ENCODE measurements around the gene HMGB4.

The HMGB4 gene

GRCh38 chr1:33863779-33864178 lies at the start of gene HMGB4:
Gene HMGB4 (plus strand): TSS chr1:33864079. CDS start chr1:33864192, 113 bp downstream.
- no peak for DNase-seq

- DNase-seq = no peak
These were observed 49.7 kb upstream of the HMGB4 start for GRCh38 chr1:33814166-33814565.

- DNase-seq = no peak
These were observed 48.8 kb upstream of the HMGB4 start for GRCh38 chr1:33815061-33815460.

GRCh38 chr1:33818071-33818470 lies 45.8 kb upstream of the HMGB4 start:
- DNase-seq = no peak

- no peak for DNase-seq
These were observed 44.5 kb upstream of the HMGB4 start for GRCh38 chr1:33819290-33819912.

- DNase-seq = no peak
These were observed 44.0 kb upstream of the HMGB4 start for GRCh38 chr1:33819913-33820311.

GRCh38 chr1:33820804-33821203 lies 43.1 kb upstream of the HMGB4 start:
- no peak for DNase-seq

- no peak for DNase-seq
These were observed 42.6 kb upstream of the HMGB4 start for GRCh38 chr1:33821291-33821690.

GRCh38 chr1:33822396-33822795 lies 41.5 kb upstream of the HMGB4 start:
- no peak for DNase-seq

- no peak for DNase-seq
These were observed 40.5 kb upstream of the HMGB4 start for GRCh38 chr1:33823401-33823800.

- DNase-seq = no peak
These were observed 40.0 kb upstream of the HMGB4 start for GRCh38 chr1:33823830-33824229.

- no peak for DNase-seq
These were observed 39.6 kb upstream of the HMGB4 start for GRCh38 chr1:33824321-33824720.

GRCh38 chr1:33824971-33825370 lies 38.9 kb upstream of the HMGB4 start:
- no peak for DNase-seq

- DNase-seq = no peak
These were observed 38.4 kb upstream of the HMGB4 start for GRCh38 chr1:33825506-33825905.

- no peak for DNase-seq
These were observed 37.6 kb upstream of the HMGB4 start for GRCh38 chr1:33826311-33826710.

- no peak for DNase-seq
These were observed 37.2 kb upstream of the HMGB4 start for GRCh38 chr1:33826711-33827110.

- DNase-seq = no peak
These were observed 35.8 kb upstream of the HMGB4 start for GRCh38 chr1:33828059-33828458.

- no peak for DNase-seq
These were observed 35.2 kb upstream of the HMGB4 start for GRCh38 chr1:33828654-33829053.

GRCh38 chr1:33836911-33837310 lies 27.0 kb upstream of the HMGB4 start:
- DNase-seq = no peak

- DNase-seq = no peak
These were observed 26.2 kb upstream of the HMGB4 start for GRCh38 chr1:33837635-33838034.

- DNase-seq = no peak
These were observed 22.4 kb upstream of the HMGB4 start for GRCh38 chr1:33841494-33841893.

- DNase-seq = no peak
These were observed 21.5 kb upstream of the HMGB4 start for GRCh38 chr1:33842348-33842747.

GRCh38 chr1:33844166-33844565 lies 19.7 kb upstream of the HMGB4 start:
- no peak for DNase-seq

- DNase-seq = no peak
These were observed 17.0 kb upstream of the HMGB4 start for GRCh38 chr1:33846861-33847260.

- no peak for DNase-seq
These were observed 15.5 kb upstream of the HMGB4 start for GRCh38 chr1:33848205-33848937.
